ENCODE measurements around the gene USP25. TPM values are rescaled to one million over a fixed set of nuclear protein-coding genes. Genes with fewer than 3 reads are reported as not detected.

Gene USP25
- total and polyA plus RNA-seq, 2 experiments from 2014 or later, result 11.8 to 49.2 TPM

DNA sequence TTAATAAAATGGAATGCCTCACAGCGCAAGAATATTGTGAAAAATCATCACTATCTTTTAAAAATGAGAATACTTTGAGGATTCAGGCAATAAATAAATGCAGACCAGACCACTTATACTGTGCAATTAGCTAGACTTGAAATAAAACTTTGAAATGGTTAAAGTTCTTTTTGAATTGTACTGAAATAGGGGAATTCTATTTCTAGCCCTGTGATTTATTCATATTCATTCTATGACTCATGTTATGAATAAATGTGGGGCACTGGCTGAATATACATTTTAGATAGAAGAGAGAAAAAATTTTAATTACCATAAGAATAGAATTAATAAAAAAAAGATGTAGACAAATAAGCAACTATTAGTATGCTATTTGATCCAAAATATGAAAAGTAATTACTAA is 16.4 kb upstream of the USP25 start:
- no peaks in the 10 kb centered on the region for H3K9me3 Mint-ChIP-seq
- no peak overlapping the region for H3K27ac Mint-ChIP-seq
- no peaks in the 10 kb centered on the region for H3K9me2 ChIP-seq (ENCODE audit: insufficient read depth)
- H3K27me3 Mint-ChIP-seq (ENCODE audit: insufficient read depth, low read depth, poor library complexity), result peaks cover 3% of the 10 kb centered on the region
- no peak overlapping the region for H2AFZ ChIP-seq
- no peaks in the 10 kb centered on the region for H3K36me3 ChIP-seq (ENCODE audit: insufficient read depth)
- H3K27ac ChIP-seq (ENCODE audit: low read depth), result no peak overlapping the region
- TF ChIP-seq ZNF114 (CRISPR knock-in tag; IDR thresholded peaks at IDR 0.05) (no peak), EZH2phosphoT487 (IDR thresholded peaks at IDR 0.05; ENCODE audit: unreplicated experiment) (no peak), ZNF331 (CRISPR knock-in tag; IDR thresholded peaks at IDR 0.05; ENCODE audit: low read depth) (no peak), JUNB (IDR thresholded peaks at IDR 0.05; ENCODE audit: unreplicated experiment) (no peak), STAT1 (IDR thresholded peaks at IDR 0.05; ENCODE audit: unreplicated experiment) (no peak), NANOG (IDR thresholded peaks at IDR 0.05; ENCODE audit: borderline replicate concordance) (no peak), CREB1 (CRISPR knock-in tag; IDR thresholded peaks at IDR 0.05; ENCODE audit: low read depth) (no peak), POLR2AphosphoS5 (IDR thresholded peaks at IDR 0.05; ENCODE audit: low read depth) (no peak), EZH2 (IDR thresholded peaks at IDR 0.05; ENCODE audit: low read depth, unreplicated experiment) (no peak)
- TF ChIP-seq, protein P1, sequence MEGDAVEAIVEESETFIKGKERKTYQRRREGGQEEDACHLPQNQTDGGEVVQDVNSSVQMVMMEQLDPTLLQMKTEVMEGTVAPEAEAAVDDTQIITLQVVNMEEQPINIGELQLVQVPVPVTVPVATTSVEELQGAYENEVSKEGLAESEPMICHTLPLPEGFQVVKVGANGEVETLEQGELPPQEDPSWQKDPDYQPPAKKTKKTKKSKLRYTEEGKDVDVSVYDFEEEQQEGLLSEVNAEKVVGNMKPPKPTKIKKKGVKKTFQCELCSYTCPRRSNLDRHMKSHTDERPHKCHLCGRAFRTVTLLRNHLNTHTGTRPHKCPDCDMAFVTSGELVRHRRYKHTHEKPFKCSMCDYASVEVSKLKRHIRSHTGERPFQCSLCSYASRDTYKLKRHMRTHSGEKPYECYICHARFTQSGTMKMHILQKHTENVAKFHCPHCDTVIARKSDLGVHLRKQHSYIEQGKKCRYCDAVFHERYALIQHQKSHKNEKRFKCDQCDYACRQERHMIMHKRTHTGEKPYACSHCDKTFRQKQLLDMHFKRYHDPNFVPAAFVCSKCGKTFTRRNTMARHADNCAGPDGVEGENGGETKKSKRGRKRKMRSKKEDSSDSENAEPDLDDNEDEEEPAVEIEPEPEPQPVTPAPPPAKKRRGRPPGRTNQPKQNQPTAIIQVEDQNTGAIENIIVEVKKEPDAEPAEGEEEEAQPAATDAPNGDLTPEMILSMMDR (conservative IDR thresholded peaks at IDR 0.05; ENCODE audit: low read depth in 2 of 2), result no peak
- TF ChIP-seq, protein P2, sequence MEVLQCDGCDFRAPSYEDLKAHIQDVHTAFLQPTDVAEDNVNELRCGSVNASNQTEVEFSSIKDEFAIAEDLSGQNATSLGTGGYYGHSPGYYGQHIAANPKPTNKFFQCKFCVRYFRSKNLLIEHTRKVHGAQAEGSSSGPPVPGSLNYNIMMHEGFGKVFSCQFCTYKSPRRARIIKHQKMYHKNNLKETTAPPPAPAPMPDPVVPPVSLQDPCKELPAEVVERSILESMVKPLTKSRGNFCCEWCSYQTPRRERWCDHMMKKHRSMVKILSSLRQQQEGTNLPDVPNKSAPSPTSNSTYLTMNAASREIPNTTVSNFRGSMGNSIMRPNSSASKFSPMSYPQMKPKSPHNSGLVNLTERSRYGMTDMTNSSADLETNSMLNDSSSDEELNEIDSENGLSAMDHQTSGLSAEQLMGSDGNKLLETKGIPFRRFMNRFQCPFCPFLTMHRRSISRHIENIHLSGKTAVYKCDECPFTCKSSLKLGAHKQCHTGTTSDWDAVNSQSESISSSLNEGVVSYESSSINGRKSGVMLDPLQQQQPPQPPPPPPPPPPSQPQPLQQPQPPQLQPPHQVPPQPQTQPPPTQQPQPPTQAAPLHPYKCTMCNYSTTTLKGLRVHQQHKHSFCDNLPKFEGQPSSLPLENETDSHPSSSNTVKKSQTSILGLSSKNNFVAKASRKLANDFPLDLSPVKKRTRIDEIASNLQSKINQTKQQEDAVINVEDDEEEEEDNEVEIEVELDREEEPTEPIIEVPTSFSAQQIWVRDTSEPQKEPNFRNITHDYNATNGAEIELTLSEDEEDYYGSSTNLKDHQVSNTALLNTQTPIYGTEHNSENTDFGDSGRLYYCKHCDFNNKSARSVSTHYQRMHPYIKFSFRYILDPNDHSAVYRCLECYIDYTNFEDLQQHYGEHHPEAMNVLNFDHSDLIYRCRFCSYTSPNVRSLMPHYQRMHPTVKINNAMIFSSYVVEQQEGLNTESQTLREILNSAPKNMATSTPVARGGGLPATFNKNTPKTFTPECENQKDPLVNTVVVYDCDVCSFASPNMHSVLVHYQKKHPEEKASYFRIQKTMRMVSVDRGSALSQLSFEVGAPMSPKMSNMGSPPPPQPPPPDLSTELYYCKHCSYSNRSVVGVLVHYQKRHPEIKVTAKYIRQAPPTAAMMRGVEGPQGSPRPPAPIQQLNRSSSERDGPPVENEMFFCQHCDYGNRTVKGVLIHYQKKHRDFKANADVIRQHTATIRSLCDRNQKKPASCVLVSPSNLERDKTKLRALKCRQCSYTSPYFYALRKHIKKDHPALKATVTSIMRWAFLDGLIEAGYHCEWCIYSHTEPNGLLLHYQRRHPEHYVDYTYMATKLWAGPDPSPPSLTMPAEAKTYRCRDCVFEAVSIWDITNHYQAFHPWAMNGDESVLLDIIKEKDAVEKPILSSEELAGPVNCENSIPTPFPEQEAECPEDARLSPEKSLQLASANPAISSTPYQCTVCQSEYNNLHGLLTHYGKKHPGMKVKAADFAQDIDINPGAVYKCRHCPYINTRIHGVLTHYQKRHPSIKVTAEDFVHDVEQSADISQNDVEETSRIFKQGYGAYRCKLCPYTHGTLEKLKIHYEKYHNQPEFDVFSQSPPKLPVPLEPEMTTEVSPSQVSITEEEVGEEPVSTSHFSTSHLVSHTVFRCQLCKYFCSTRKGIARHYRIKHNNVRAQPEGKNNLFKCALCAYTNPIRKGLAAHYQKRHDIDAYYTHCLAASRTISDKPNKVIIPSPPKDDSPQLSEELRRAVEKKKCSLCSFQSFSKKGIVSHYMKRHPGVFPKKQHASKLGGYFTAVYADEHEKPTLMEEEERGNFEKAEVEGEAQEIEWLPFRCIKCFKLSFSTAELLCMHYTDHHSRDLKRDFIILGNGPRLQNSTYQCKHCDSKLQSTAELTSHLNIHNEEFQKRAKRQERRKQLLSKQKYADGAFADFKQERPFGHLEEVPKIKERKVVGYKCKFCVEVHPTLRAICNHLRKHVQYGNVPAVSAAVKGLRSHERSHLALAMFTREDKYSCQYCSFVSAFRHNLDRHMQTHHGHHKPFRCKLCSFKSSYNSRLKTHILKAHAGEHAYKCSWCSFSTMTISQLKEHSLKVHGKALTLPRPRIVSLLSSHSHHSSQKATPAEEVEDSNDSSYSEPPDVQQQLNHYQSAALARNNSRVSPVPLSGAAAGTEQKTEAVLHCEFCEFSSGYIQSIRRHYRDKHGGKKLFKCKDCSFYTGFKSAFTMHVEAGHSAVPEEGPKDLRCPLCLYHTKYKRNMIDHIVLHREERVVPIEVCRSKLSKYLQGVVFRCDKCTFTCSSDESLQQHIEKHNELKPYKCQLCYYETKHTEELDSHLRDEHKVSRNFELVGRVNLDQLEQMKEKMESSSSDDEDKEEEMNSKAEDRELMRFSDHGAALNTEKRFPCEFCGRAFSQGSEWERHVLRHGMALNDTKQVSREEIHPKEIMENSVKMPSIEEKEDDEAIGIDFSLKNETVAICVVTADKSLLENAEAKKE (CRISPR knock-in tag; IDR thresholded peaks at IDR 0.05), result no peak
- TF ChIP-seq, protein P3, sequence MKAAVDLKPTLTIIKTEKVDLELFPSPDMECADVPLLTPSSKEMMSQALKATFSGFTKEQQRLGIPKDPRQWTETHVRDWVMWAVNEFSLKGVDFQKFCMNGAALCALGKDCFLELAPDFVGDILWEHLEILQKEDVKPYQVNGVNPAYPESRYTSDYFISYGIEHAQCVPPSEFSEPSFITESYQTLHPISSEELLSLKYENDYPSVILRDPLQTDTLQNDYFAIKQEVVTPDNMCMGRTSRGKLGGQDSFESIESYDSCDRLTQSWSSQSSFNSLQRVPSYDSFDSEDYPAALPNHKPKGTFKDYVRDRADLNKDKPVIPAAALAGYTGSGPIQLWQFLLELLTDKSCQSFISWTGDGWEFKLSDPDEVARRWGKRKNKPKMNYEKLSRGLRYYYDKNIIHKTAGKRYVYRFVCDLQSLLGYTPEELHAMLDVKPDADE (IDR thresholded peaks at IDR 0.05), result no peak
- TF ChIP-seq, protein P4, sequence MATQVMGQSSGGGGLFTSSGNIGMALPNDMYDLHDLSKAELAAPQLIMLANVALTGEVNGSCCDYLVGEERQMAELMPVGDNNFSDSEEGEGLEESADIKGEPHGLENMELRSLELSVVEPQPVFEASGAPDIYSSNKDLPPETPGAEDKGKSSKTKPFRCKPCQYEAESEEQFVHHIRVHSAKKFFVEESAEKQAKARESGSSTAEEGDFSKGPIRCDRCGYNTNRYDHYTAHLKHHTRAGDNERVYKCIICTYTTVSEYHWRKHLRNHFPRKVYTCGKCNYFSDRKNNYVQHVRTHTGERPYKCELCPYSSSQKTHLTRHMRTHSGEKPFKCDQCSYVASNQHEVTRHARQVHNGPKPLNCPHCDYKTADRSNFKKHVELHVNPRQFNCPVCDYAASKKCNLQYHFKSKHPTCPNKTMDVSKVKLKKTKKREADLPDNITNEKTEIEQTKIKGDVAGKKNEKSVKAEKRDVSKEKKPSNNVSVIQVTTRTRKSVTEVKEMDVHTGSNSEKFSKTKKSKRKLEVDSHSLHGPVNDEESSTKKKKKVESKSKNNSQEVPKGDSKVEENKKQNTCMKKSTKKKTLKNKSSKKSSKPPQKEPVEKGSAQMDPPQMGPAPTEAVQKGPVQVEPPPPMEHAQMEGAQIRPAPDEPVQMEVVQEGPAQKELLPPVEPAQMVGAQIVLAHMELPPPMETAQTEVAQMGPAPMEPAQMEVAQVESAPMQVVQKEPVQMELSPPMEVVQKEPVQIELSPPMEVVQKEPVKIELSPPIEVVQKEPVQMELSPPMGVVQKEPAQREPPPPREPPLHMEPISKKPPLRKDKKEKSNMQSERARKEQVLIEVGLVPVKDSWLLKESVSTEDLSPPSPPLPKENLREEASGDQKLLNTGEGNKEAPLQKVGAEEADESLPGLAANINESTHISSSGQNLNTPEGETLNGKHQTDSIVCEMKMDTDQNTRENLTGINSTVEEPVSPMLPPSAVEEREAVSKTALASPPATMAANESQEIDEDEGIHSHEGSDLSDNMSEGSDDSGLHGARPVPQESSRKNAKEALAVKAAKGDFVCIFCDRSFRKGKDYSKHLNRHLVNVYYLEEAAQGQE (IDR thresholded peaks at IDR 0.05; ENCODE audit: unreplicated experiment), result no peak
- H4K20me1 ChIP-seq (replicated peaks; ENCODE audit: insufficient read depth), result no peaks in the 10 kb centered on the region
- H3K79me2 ChIP-seq (replicated peaks; ENCODE audit: insufficient read depth), result no peaks in the 10 kb centered on the region
- no peaks in the 10 kb centered on the region for H3K4me1 ChIP-seq (ENCODE audit: insufficient read depth)
- H3F3A ChIP-seq (replicated peaks; ENCODE audit: low read depth), result no peaks in the 10 kb centered on the region
- H3K4me3 Mint-ChIP-seq, result no peak overlapping the region
- no peak overlapping the region for H3K4me2 ChIP-seq
- H3K4me1 Mint-ChIP-seq, result no peaks in the 10 kb centered on the region
- no peaks in the 10 kb centered on the region for H3K36me3 Mint-ChIP-seq (ENCODE audit: low read depth)
- DNase-seq (ENCODE audit: low spot score), result no peak
- no peak overlapping the region for H3K4me3 ChIP-seq
- no peaks in the 10 kb centered on the region for H3K27me3 ChIP-seq (ENCODE audit: insufficient read depth)
- ATAC-seq, result no peak

Measured in GM23338 (cell line).